ENCODE results near the gene MSMB.
"Not testable (repeated sequence)": the region's sequence is repeated elsewhere in the genome, so short reads cannot be mapped to it uniquely, and the experiment has no call there.

The MSMB gene

GRCh38 chr10:46069771-46070463 lies 23.8 kb upstream of the MSMB start:
- no peak for DNase-seq

- no peak for DNase-seq
These were observed 22.8 kb upstream of the MSMB start for GRCh38 chr10:46068905-46069304.

GRCh38 chr10:46068117-46068516 lies 22.0 kb upstream of the MSMB start:
- no peak for DNase-seq

GRCh38 chr10:46064269-46064817 lies 18.3 kb upstream of the MSMB start:
- no peak for DNase-seq

GRCh38 chr10:46062723-46063428 lies 16.8 kb upstream of the MSMB start:
- no peak for DNase-seq

- no peak for DNase-seq
These were observed 14.6 kb upstream of the MSMB start for GRCh38 chr10:46060706-46061105.

GRCh38 chr10:46057927-46058326 lies 11.9 kb upstream of the MSMB start:
- DNase-seq = not testable (repeated sequence)

GRCh38 chr10:46057038-46057437 lies 11.0 kb upstream of the MSMB start:
- no peak for DNase-seq

GRCh38 chr10:46055771-46056170 lies 9.7 kb upstream of the MSMB start:
- DNase-seq = no peak

GRCh38 chr10:46053534-46054434 lies 7.7 kb upstream of the MSMB start:
- no peak for DNase-seq

- DNase-seq = no peak
These were observed 6.8 kb upstream of the MSMB start for GRCh38 chr10:46052791-46053375.

GRCh38 chr10:46052057-46052790 lies 6.2 kb upstream of the MSMB start:
- no peak for DNase-seq

- no peak for DNase-seq
These were observed 5.0 kb upstream of the MSMB start for GRCh38 chr10:46050941-46051623.

GRCh38 chr10:46049497-46049831 lies 3.4 kb upstream of the MSMB start:
- not testable (repeated sequence) for DNase-seq

- DNase-seq = no peak
These were observed 2.1 kb upstream of the MSMB start for GRCh38 chr10:46048152-46048551.

GRCh38 chr10:46042527-46042926 lies 3.5 kb downstream of the MSMB start:
- DNase-seq = no peak

GRCh38 chr10:46040004-46040403 lies 6.1 kb downstream of the MSMB start:
- DNase-seq = no peak

GRCh38 chr10:46037107-46037825 lies 8.8 kb downstream of the MSMB start:
- no peak for DNase-seq

- no peak for DNase-seq
These were observed 9.9 kb downstream of the MSMB start for GRCh38 chr10:46035923-46036849.

GRCh38 chr10:46033602-46034011 lies 12.5 kb downstream of the MSMB start:
- DNase-seq = no peak
